ENCODE results near the gene CPNE1. TPM values are rescaled to one million over a fixed set of nuclear protein-coding genes. Genes with fewer than 3 reads are reported as not detected.

Gene CPNE1
- total and polyA plus RNA-seq, 2 of the 8 experiments (the other 6 are each of a cell fraction or from before 2014, with no cell fraction given), result 294 to 346 TPM

GRCh38 chr20:35638751-35639150 lies 25.9 kb downstream of the CPNE1 start:
- no peaks in the 10 kb centered on the region for H3K9me3 ChIP-seq (ENCODE audit: insufficient read depth in 2 of 2, low read depth in 1 of 2, low read length in 1 of 2)
- 0 out of 2 replicates have a peak, but pooled peaks cover 2% of the 10 kb centered on the region for H3K23me2 ChIP-seq (ENCODE audit: low read depth, low read length)
- no peak overlapping the region for H2AK5ac ChIP-seq (ENCODE audit: low read depth, low read length)
- H2AFZ ChIP-seq (ENCODE audit: low read length), result no peak overlapping the region
- H3K4me1 ChIP-seq (replicated peaks in 1 of 4; ENCODE audit: control insufficient read depth in 3 of 4, insufficient read depth in 4 of 4, low read length in 3 of 4), result peaks cover 0 to 9% (median 2%) of the 10 kb centered on the region in 4 experiments; a peak in 4 of 7 replicates
- H2BK15ac ChIP-seq (ENCODE audit: low read length), result no peak overlapping the region
- no peak overlapping the region for H4K8ac ChIP-seq (ENCODE audit: extremely low read depth, insufficient read depth, low read length)
- DNase-seq (ENCODE audit: low read depth in 1 of 2, low spot score in 2 of 2) (no peak), FAIRE-seq (no peak)
- H3K4me2 ChIP-seq (ENCODE audit: insufficient read depth in 1 of 2, low read depth in 2 of 2, low read length in 2 of 2), result no peak overlapping the region
- H3K4ac ChIP-seq (replicated peaks; ENCODE audit: insufficient read length, low read depth, low read length), result no peak overlapping the region
- no peak overlapping the region for H3K23ac ChIP-seq (ENCODE audit: insufficient read length)
- no peaks in the 10 kb centered on the region; a peak in 1 of 8 replicates for H3K36me3 ChIP-seq (ENCODE audit: control insufficient read depth in 2 of 4, insufficient read depth in 4 of 4, low read length in 3 of 4)
- CTCF ChIA-PET (ENCODE audit: partially characterized antibody), result interaction anchor here (6.4 kb wide), 1 partner anchor 20 kb away, joined by 37 read pairs; no protein-coding TSS in a partner anchor
- no peak overlapping the region for H2BK12ac ChIP-seq (ENCODE audit: low read depth, low read length)
- H3K27ac ChIP-seq (ENCODE audit: low read depth, low read length), result no peak overlapping the region
- TF ChIP-seq GTF2F1 (IDR thresholded peaks at IDR 0.05; ENCODE audit: borderline replicate concordance, low read depth, low read length) (no peak), BACH1 (IDR thresholded peaks at IDR 0.05; ENCODE audit: low read length) (no peak), JUND (IDR thresholded peaks at IDR 0.05; ENCODE audit: low read length) (no peak)
- no peak overlapping the region for H3K9ac ChIP-seq (replicated peaks in 1 of 4; ENCODE audit: extremely low read depth in 1 of 4, low read depth in 3 of 4, low read length in 3 of 4)
- no peak overlapping the region for H4K91ac ChIP-seq (replicated peaks; ENCODE audit: insufficient read length, low read length)
- H3K14ac ChIP-seq (ENCODE audit: insufficient read length), result no peak overlapping the region
- H3K56ac ChIP-seq (replicated peaks; ENCODE audit: insufficient read length, low read depth, low read length), result no peak overlapping the region
- no peak overlapping the region for H2BK20ac ChIP-seq (ENCODE audit: low read length)
- H3K27me3 ChIP-seq (replicated peaks in 1 of 4; ENCODE audit: control insufficient read depth in 3 of 4, extremely low read depth in 1 of 4, insufficient read depth in 3 of 4, low read length in 3 of 4), result no peaks in the 10 kb centered on the region
- peaks cover 2 to 86% of the 10 kb centered on the region in 2 experiments; a peak in 3 of 4 replicates for H3K79me2 ChIP-seq (ENCODE audit: control insufficient read depth in 1 of 2, insufficient read depth in 2 of 2, low read length in 2 of 2)
- peaks cover 18 to 32% of the 10 kb centered on the region in 2 experiments for H4K20me1 ChIP-seq (replicated peaks in 1 of 2; ENCODE audit: control insufficient read depth in 1 of 2, insufficient read depth in 2 of 2, low read length in 2 of 2)
- H4K5ac ChIP-seq (ENCODE audit: insufficient read length, low read depth, low read length), result no peak overlapping the region
- POLR2A ChIA-PET (ENCODE audit: partially characterized antibody), result interaction anchor here (1.1 to 2.7 kb wide), 5 partner anchors 9 to 25 kb away, joined by 3 to 11 read pairs (median 4); partner anchors contain the start of genes CPNE1 and RBM12
- no peak overlapping the region for H3K18ac ChIP-seq (ENCODE audit: extremely low read depth, low read length)
- no peak overlapping the region for H2BK5ac ChIP-seq (ENCODE audit: low read depth, low read length)
- no peak overlapping the region for H2BK120ac ChIP-seq (replicated peaks; ENCODE audit: low read depth, low read length)
- H3K79me1 ChIP-seq (ENCODE audit: low read depth, low read length), result peaks cover 27% of the 10 kb centered on the region
- no peak overlapping the region for H3K4me3 ChIP-seq (ENCODE audit: extremely low read depth in 1 of 4, insufficient read depth in 2 of 4, low read depth in 3 of 4, low read length in 4 of 4)
- WGBS, 2 experiments (ENCODE audit: extremely low coverage in 1 of 2, insufficient coverage in 1 of 2, insufficient read length in 1 of 2, insufficient replicate concordance in 2 of 2, low coverage in 1 of 2, low lambda C conversion rate in 2 of 2, missing lambda C conversion rate in 1 of 2), result 66% methylated on average over 2 of the region's 2 CpGs; no CpG with 5 or more reads in 1 of the 2 experiments
